Neural cell (in vitro differentiated cells): ENCODE results near the gene SULT1C2.

Experiments used
- CTCF ChIP-seq: fragments of 450-650 bp; IDR thresholded peaks from 2 replicates; pipeline ENCODE4 v1.5.1; 2014; ENCODE audit warnings: antibody characterized with exemption, mild to moderate bottlenecking, moderate library complexity; ENCODE audit not compliant: poor library complexity, severe bottlenecking
- EP300 ChIP-seq: fragments of 450-650 bp; conservative IDR thresholded peaks from 2 replicates; pipeline ENCODE4 v1.6.1; 2014; ENCODE audit warnings: antibody characterized with exemption, mild to moderate bottlenecking, moderate library complexity; ENCODE audit not compliant: poor library complexity, severe bottlenecking
- SMC3 ChIP-seq: fragments of 450-650 bp; conservative IDR thresholded peaks from 2 replicates; pipeline ENCODE4 v1.6.1; 2014; ENCODE audit warnings: antibody characterized with exemption, mild to moderate bottlenecking, moderate library complexity; ENCODE audit not compliant: poor library complexity
- TF ChIP-seq, protein P1 (sequence below): IDR thresholded peaks from 2 replicates; pipeline ENCODE4 v1.6.1; 2012; ENCODE audit warnings: borderline replicate concordance

DNA sequence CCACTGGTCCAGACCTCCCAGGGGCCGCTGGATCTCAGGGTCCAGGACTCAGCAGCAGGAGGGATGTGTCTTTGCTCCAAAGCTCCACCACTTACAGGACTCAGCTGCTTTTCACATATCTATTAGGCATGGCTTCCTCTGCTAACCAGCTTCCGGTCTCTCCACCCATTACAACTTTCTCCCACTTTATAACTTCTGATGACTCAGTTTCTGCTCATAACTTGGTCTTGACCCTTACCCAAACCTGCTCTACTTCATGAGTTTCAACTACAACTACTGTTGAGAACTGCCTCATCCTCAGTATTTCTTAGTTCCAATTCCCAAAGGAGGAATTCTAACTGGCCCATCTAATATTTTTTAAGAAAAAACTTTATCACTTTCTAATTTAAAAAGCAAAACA lies 17.2 kb downstream of the SULT1C2 start:
- TF ChIP-seq SMC3: no peak
- TF ChIP-seq CTCF: no peak
- TF ChIP-seq, protein P1, sequence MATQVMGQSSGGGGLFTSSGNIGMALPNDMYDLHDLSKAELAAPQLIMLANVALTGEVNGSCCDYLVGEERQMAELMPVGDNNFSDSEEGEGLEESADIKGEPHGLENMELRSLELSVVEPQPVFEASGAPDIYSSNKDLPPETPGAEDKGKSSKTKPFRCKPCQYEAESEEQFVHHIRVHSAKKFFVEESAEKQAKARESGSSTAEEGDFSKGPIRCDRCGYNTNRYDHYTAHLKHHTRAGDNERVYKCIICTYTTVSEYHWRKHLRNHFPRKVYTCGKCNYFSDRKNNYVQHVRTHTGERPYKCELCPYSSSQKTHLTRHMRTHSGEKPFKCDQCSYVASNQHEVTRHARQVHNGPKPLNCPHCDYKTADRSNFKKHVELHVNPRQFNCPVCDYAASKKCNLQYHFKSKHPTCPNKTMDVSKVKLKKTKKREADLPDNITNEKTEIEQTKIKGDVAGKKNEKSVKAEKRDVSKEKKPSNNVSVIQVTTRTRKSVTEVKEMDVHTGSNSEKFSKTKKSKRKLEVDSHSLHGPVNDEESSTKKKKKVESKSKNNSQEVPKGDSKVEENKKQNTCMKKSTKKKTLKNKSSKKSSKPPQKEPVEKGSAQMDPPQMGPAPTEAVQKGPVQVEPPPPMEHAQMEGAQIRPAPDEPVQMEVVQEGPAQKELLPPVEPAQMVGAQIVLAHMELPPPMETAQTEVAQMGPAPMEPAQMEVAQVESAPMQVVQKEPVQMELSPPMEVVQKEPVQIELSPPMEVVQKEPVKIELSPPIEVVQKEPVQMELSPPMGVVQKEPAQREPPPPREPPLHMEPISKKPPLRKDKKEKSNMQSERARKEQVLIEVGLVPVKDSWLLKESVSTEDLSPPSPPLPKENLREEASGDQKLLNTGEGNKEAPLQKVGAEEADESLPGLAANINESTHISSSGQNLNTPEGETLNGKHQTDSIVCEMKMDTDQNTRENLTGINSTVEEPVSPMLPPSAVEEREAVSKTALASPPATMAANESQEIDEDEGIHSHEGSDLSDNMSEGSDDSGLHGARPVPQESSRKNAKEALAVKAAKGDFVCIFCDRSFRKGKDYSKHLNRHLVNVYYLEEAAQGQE: no peak
- no peak for TF ChIP-seq EP300
